Ramos (cell line): Measurements from ENCODE around the gene TOP3A.

Source experiments
- in situ Hi-C: fragments of 300-500 bp; cut with MboI; formaldehyde crosslinking; loops from one replicate; pipeline ENCODE4 v1.14.3; 2022; ENCODE audit warnings: low sequenced_read_pairs; ENCODE audit not compliant: unreplicated experiment

The TOP3A gene

GRCh38 chr17:18280766-18281371 is 33.9 kb downstream of the TOP3A start:
- in situ Hi-C loops = no loop called here

DNA sequence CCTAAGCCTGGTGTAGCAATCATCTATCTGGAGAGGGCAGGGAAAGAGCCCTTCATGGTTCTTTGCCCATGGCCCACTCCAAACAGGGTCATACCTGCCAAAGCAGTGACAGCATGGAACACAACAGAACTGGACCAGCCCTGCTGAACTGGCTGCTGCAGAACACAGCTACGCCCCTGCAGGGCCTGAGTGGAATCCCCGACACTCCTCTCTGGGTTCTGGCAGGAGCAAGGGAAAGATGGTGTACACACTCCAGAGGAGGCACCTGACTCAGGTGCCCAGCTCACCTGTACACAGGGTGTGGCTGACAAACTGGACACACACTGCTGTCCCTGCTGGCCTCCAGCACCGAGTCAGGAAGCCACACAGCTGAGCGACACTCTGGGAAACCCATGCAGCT is 34.5 kb downstream of the TOP3A start:
- in situ Hi-C loops = no loop called here

DNA sequence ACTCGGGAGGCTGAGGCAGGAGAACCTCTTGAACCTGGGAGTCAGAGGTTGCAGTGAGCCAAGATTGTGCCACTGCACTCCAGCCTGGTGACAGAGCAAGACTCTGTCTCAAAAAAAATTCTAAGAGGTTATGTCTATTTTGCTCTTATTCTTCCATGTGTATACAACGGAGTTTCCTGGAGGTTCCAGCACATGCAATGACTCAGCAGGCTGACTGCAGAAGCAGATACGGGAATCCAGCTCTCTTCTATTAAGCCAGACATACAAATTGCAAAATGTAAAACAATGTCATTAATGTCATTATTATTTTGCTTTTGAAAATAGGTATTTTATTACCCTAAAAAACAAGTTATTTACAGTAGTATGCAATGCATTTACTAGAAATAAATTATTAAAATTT is 35.9 kb downstream of the TOP3A start:
- in situ Hi-C loops = no loop called here

DNA sequence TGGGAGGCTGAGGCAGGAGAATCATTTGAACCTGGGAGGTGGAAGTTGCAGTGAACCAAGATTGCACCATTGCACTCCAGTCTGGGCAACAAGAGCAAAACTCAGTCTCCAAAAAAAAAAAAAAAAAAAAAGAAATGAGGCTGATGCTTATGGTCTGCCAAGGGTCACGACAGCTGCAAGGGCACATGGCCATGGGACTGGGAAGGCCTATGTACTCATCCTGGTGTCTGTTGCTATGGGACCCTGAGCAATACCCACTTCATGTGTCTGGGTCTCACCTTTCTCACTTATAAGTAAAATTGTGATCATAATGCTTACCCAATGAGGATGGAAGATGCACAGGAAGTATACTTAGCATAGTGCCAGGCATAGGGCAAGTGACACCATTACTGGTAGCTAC is 37.7 kb downstream of the TOP3A start:
- in situ Hi-C loops = no loop called here

GRCh38 chr17:18270046-18270931 is 44.5 kb downstream of the TOP3A start:
- in situ Hi-C loops = no loop called here

DNA sequence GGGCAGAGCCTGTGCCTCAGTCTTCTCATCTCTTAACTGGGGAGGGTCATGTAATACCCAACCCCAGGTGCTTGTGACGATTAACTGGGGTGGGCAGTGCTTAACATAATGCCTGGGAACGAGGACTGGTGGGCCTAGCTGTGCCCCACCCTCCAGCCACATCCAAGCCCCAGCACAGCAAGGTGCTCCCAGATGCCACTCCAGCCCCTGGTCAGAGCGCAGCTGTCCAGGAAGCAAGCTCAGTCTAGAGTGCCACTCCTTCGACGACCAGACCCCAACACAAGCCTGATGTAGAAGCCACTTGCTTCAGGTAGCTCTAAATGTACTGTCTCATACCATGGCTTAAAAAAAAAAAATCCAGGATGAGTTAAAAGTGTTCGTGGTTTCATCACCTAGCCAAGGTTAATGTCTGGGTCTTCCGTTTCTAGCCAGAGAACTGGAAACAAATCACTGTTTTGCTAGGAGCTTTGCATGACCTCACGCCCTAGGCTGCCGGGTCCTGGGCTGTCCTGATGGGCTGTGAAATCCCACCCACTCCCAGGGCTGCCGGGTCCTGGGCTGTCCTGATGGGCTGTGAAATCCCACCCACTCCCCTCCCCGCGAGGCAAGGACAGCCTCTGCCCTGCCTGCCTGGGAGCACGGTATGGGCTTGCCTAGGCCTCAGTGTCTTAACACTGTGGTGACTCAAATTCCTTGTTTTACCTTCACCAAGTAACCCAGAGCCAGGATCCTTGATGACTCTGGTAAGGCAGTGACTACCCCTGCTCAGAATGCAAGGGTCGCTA is 46.7 kb downstream of the TOP3A start:
- in situ Hi-C loops = no loop called here

DNA sequence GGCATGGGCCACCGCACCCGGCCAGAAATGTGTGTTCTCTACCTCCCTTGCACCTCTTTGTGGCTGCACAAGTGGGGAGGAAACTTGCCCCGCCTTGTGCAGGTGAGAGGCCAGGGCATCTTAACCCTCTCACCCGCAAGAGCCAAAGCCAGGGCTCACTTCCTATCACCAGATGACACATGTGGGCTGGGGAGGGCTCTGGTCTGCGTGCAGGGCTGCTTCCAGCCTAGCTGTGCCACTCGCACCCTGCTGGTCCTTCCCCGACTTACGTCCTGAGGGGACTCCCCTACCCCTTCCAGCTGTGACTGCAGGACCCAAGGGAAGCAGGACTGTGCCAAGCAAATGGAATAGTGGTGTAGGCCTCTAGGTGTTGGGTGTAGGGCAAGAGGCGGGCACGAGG is 47.4 kb downstream of the TOP3A start:
- in situ Hi-C loops = no loop called here

DNA sequence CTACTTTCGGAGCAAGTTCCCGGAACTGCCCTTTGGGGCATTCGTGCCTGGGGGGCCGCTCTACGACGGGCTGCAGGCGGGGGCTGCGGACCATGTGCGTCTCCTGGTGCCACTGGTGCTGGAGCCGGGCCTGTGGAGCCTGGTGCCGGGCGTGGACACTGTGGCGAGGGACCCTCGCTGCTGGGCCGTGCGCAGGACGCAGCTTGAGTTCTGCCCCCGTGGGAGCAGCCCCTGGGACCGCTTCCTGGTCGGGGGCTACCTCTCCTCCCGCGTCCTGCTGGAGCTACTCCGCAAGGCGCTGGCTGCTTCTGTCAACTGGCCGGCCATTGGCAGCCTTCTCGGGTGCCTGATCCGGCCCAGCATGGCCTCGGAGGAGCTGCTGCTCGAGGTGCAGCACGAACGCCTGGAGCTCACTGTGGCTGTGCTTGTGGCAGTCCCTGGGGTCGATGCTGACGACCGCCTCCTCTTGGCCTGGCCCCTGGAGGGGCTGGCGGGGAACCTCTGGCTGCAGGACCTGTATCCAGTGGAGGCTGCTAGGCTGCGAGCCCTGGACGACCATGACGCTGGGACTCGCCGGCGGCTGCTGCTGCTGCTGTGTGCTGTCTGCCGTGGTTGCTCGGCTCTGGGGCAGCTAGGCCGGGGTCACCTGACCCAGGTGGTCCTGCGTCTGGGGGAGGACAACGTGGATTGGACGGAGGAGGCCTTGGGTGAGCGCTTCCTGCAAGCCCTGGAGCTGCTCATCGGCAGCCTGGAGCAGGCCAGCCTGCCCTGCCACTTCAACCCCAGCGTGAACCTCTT is 50.7 kb downstream of the TOP3A start:
- in situ Hi-C loops = no loop called here

DNA sequence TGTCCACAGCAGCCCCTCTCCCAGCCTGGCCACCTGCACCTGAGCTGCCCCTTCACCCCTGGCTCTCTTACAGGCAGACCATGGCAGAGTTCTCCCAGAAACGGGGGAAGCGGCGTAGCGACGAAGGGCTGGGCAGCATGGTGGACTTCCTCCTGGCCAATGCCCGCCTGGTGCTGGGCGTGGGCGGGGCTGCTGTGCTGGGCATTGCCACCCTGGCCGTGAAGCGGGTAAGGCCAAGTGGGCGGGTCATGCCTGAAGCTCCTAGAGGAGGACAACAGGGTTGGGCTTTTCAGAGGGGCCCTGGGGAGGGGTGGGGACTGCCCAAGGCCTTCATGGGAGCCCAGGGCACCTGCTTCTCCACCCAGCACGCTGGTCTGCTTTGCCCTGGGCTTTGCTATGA is 52.2 kb downstream of the TOP3A start:
- in situ Hi-C loops = no loop called here

- in situ Hi-C loops = no loop called here
These were observed 52.7 kb downstream of the TOP3A start for GRCh38 chr17:18262111-18262510.

DNA sequence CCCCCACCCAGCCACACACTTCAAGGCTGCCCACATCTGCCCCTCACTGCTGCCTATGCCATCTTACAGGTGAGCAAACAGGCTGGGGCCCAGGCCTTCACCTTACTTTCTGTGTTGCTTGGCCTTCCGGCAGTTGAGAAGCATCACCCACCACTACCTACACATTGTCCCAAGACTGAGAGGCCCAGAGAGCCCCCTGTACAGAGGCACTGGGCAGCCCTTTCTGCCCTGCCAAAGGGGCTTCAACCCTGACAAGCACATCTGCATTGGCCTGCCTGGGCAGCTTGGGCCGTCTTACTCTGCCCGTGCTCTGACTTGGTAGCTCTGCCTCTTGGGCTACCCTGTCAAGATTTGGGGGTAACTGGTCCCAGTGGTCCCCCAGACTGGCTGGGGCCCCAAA is 53.1 kb downstream of the TOP3A start:
- in situ Hi-C loops = no loop called here

DNA sequence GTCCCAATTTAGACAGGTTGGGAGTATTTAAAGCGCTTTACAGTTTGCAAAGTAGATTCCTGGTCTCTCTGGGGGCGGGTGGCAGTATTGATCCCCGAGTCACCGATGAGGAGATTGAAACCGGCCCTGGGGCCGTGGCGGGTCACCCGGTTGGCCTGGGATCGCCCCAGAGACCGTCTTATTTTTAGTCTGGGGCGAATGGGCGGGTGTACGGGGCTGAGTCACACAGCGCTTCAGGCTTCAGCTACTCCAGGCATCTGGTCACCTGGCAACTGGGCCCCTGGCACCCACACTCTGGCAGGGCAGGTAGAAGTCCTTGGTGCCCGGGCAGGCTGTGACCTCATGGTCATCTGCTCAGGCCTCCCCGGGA is 53.7 kb downstream of the TOP3A start:
- in situ Hi-C loops = no loop called here

- in situ Hi-C loops = no loop called here
These were observed 54.3 kb downstream of the TOP3A start, which contains the start of gene MIEF2 for GRCh38 chr17:18260332-18261145. Gene MIEF2, plus strand, starts transcription at chr17:18260662. Its CDS starts 2,059 bp downstream, at chr17:18262721.

DNA sequence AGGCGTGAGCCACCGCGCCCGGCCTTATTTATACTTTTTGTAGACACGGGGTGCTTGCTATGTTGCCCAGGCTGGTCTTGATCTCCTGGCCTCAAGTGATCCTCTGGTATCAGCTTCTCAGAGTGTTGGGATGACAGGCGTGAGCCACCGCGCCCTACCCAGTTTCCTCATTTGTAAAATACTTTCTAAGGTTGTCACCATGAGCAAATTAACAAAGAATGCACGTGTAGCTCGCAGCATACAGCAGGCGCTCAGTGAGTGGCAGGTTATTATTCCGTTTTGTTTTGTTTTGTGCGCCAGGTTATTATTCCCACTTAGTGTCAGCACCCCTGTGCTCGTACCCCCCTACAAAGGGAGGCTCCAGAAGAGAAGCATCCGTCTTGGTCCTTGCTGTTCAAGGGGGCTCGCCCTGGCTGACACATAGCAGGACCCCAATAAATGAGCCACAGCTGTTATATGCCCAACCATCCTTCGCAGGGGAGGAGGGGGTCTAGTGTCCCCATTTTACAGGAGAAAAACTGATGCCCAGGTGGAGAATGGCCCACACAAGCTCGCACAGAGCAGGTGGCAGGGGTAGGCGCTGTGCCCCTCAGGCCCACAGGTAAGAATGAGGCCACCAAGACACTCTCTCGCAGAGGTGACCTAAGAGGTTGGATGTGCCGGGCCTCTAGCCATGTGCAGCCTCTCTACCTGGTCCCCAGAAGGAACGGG is 55.0 kb downstream of the TOP3A start:
- in situ Hi-C loops = no loop called here

GRCh38 chr17:18258356-18259038 is 56.3 kb downstream of the TOP3A start, which contains the start of gene FLII:
Gene FLII, minus strand, starts transcription at chr17:18258738. Its CDS starts 48 bp downstream, at chr17:18258690.
- in situ Hi-C loops = no loop called here

DNA sequence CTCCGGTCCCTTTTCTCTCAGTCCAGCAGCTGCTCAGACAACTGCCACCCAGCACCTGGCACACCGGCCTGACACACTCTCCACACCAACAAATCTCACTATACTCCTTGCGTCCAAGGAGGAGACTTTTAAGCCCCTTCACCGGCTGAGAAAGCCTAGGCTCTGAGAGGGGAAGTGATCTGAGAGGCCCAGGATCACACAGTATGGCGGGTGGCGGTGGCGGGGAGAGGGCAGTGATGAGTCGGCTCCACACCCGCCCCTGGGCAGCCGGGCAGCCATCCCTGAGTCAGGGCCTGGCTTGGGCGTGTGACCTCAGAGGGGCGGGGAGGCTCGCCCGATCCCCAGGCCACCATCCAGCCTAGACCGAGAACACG is 56.8 kb downstream of the TOP3A start:
- in situ Hi-C loops = no loop called here

DNA sequence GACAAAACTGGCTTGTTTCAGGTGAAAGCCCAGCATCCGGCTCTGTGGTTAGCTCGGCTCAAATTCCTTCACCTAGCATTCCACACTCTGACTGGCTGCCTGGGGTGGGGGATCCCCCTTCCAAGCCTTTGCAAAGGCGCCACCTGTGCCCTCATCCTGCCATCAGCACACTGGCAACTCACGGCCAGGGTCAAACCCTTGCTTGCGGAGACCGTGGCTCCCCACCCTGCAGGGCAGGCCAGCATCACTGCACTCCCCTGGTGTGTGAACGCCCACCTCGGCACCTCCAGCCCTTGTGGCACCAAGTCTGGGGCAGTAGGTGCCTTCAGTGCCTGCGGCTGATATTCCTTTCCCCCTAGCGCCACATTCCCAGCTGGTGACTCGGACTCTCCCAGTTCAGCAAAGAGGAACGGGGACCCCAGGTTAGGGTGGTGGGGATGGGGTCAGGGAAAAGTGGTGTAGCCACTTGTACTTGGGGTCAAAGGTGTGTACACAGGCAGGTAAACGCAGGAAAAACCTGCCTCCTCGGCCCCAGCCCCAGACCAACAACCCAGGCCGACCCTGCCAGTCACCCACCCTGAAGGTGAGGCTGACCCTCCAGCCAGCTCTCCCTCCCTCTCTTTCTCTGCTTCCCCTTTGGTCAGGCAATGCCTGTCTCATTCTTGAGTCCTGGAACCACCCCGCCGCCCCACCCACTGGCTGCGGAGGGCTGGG is 57.4 kb downstream of the TOP3A start:
- in situ Hi-C loops = no loop called here

DNA sequence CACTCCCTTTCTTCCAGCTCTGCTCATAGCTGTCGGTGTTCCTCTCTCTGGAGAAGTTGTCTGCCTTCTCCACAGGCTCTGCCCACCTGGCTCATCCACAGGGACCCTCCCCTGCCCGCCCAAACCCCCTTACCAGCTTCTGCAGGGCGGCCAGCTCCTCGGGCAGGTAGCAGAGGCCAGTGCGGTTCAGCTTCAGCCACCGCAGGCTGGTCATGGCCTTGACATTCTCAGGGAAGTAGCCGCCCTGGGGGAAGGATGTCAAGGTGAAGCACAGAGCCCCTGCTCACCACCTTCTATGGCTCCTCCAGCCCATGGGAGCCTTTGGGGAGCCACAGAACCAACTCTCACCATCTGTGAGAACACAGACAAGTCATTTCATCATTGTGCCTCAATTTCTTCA is 58.0 kb downstream of the TOP3A start:
- in situ Hi-C loops = no loop called here
